CD14-positive monocyte (primary cell): ENCODE data around the gene CELF5. TPM values are rescaled to one million over a fixed set of nuclear protein-coding genes. Genes with fewer than 3 reads are reported as not detected.

Source experiments
- DNase-seq, 3 donors: peaks; one replicate each; pipeline ENCODE4 v3.0.0-alpha.2; 2011 to 2022
- H2AFZ ChIP-seq: 2 replicates; pipeline ENCODE4 v1.6.0; 2012; ENCODE audit warnings: mild to moderate bottlenecking, low read depth, low read length, inconsistent platforms; ENCODE audit not compliant: insufficient read depth, poor library complexity, severe bottlenecking
- H3K27ac ChIP-seq, 2 donors: 1 replicate in 1 of 2; 2 replicates in 1 of 2; pipeline ENCODE4 v1.5.1; 2012 to 2013; ENCODE audit warnings: low read length in 2 of 2, control low read depth in 1 of 2, inconsistent platforms in 1 of 2, low read depth in 1 of 2, mild to moderate bottlenecking in 1 of 2
- H3K27me3 ChIP-seq, 2 donors: one replicate each; pipeline versions ENCODE4 v1.6.0 to v1.6.1; 2011 to 2013; ENCODE audit warnings: low read length in 2 of 2; ENCODE audit not compliant: control insufficient read depth in 2 of 2, insufficient read depth in 2 of 2
- H3K36me3 ChIP-seq, 2 donors: replicated peaks in 1 of 2; 1 replicate in 1 of 2; 2 replicates in 1 of 2; pipeline versions ENCODE4 v1.5.1 to v1.6.1; 2012 to 2013; ENCODE audit warnings: low read length in 2 of 2, control low read depth in 1 of 2, inconsistent platforms in 1 of 2, mild to moderate bottlenecking in 1 of 2; ENCODE audit not compliant: insufficient read depth in 2 of 2, control insufficient read depth in 1 of 2
- H3K4me1 ChIP-seq, 2 donors: 1 replicate in 1 of 2; 2 replicates in 1 of 2; pipeline versions ENCODE4 v1.5.1 to v1.6.1; 2012 to 2013; ENCODE audit warnings: low read length in 2 of 2, control low read depth in 1 of 2, inconsistent platforms in 1 of 2, mild to moderate bottlenecking in 1 of 2, moderate library complexity in 1 of 2; ENCODE audit not compliant: insufficient read depth in 2 of 2, control insufficient read depth in 1 of 2
- H3K4me2 ChIP-seq: replicated peaks from 2 replicates; pipeline ENCODE3; 2012; ENCODE audit warnings: low read length, moderate library complexity, mild to moderate bottlenecking; ENCODE audit not compliant: poor library complexity, severe bottlenecking; ENCODE audit errors: extremely low read depth
- H3K4me3 ChIP-seq, 3 experiments: fragments of 200-600 bp in 1 of 3; sonication (generic) in 1 of 3; replicated peaks in 1 of 3; 1 replicate in 2 of 3; 2 replicates in 1 of 3; pipeline ENCODE4 v1.5.1; 2011 to 2013; ENCODE audit warnings: low read length in 3 of 3, mild to moderate bottlenecking in 3 of 3, control low read depth in 2 of 3, low read depth in 2 of 3, inconsistent platforms in 1 of 3, moderate library complexity in 1 of 3
- H3K79me2 ChIP-seq: 2 replicates; pipeline ENCODE4 v1.6.0; 2012; ENCODE audit warnings: mild to moderate bottlenecking, control low read depth, inconsistent platforms, low read length, moderate library complexity; ENCODE audit not compliant: insufficient read depth
- H3K9ac ChIP-seq: 2 replicates; pipeline ENCODE4 v1.6.0; 2017; ENCODE audit warnings: low read length, mild to moderate bottlenecking; ENCODE audit not compliant: insufficient read depth, poor library complexity, severe bottlenecking
- H3K9me3 ChIP-seq, 2 donors: replicated peaks in 1 of 2; 1 replicate in 1 of 2; 2 replicates in 1 of 2; pipeline versions ENCODE4 v1.5.1 to v1.6.1; 2012 to 2013; ENCODE audit warnings: low read length in 2 of 2, control low read depth in 1 of 2; ENCODE audit not compliant: control insufficient read depth in 1 of 2, insufficient read depth in 1 of 2
- H4K20me1 ChIP-seq: 2 replicates; pipeline ENCODE4 v1.6.0; 2012; ENCODE audit warnings: mild to moderate bottlenecking, low read length, control low read depth, moderate library complexity; ENCODE audit not compliant: insufficient read depth
- H3K27ac Mint-ChIP-seq, 7 donors: one replicate each; pipeline ENCODE4 v1.8.0; 2020; ENCODE audit warnings: mild to moderate bottlenecking in 7 of 7, mixed read lengths in 7 of 7, moderate library complexity in 6 of 7, inconsistent platforms in 2 of 7
- H3K27me3 Mint-ChIP-seq, 3 donors: one replicate each; pipeline ENCODE4 v1.8.0; 2021 to 2022; ENCODE audit warnings: low read depth in 3 of 3, mild to moderate bottlenecking in 3 of 3, mixed read lengths in 3 of 3, moderate library complexity in 3 of 3, inconsistent platforms in 1 of 3
- H3K36me3 Mint-ChIP-seq, 2 donors: one replicate each; pipeline ENCODE4 v1.8.0; 2020; ENCODE audit warnings: mixed read lengths in 2 of 2, inconsistent platforms in 1 of 2, mild to moderate bottlenecking in 1 of 2
- H3K4me1 Mint-ChIP-seq: one replicate; pipeline ENCODE4 v1.8.0; 2020; ENCODE audit warnings: mild to moderate bottlenecking, mixed read lengths
- H3K4me3 Mint-ChIP-seq, 2 donors: one replicate each; pipeline ENCODE4 v1.8.0; 2020; ENCODE audit warnings: mild to moderate bottlenecking in 2 of 2, mixed read lengths in 2 of 2, moderate library complexity in 1 of 2
- H3K9me3 Mint-ChIP-seq, 7 donors: one replicate each; pipeline ENCODE4 v1.8.0; 2020 to 2022; ENCODE audit warnings: mixed read lengths in 7 of 7, mild to moderate bottlenecking in 6 of 7, moderate library complexity in 6 of 7, inconsistent platforms in 2 of 7
- WGBS: methylation state at CpG from one replicate; pipeline ENCODE4 v1.1.5; 2013; ENCODE audit warnings: missing lambda C conversion rate; ENCODE audit not compliant: insufficient coverage; 5-methylcytosine and 5-hydroxymethylcytosine counted together
- intact Hi-C, 2 donors: fragments of 100-400 bp; cut with micrococcal nuclease; formaldehyde crosslinking; loops; one replicate each; pipeline versions ENCODE4 v1.15.0 to v1.15.1; 2023
- polyA plus RNA-seq, 3 donors: library from polyadenylated mRNA; depleted of rRNA in 1 of 3; unstranded in 2 of 3; stranded (reverse) in 1 of 3; fragments of 300-500 nt in 2 of 3; fragments of >200 nt in 1 of 3; fragmentation: Illumina TruSeq in 2 of 3; gene quantifications; 1 replicate in 2 of 3; 2 replicates in 1 of 3; pipeline ENCODE4 v1.2.3, GENCODE V29; 2012 to 2021
- TF ChIP-seq, protein P1 (sequence below): fragments of 200-600 bp; IDR thresholded peaks from one replicate; pipeline ENCODE4 v1.8.0; 2022; ENCODE audit warnings: antibody characterized with exemption, mild to moderate bottlenecking

The CELF5 gene
- polyA plus RNA-seq, 3 donors: not detected

DNA sequence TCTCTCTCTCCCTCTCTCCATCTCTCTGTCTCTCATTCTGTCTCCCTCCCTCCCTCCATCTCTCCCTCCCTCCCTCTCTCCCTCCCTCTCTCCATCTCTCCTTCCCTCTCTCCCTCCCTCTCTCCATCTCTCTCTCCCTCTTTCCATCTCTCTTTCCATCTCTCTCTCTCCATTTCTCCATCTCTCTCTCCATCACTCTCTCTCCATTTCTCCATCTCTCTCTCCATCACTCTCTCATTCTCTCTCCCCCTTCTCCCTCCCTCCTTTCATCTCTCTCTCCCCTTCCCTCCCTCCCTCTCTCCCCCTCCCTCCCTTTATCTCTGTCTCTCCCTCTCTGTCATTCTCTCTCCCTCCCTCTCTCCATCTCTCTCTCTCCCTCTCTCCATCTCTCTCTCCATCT is 86.2 kb downstream of the CELF5 start:
- Histone ChIP-seq H3K4me2 (no peak overlapping the region), H3K9me3 (no peaks in the 10 kb centered on the region), H2AFZ (no peak overlapping the region), H3K9ac (no peak overlapping the region), H3K79me2 (no peaks in the 10 kb centered on the region), H3K36me3 (no peaks in the 10 kb centered on the region), H3K27ac (no peak overlapping the region), H3K27me3 (peaks cover 0 to 3% of the 10 kb centered on the region in 2 donors), H3K4me3 (no peak overlapping the region), H3K4me1 (no peaks in the 10 kb centered on the region), H4K20me1 (no peaks in the 10 kb centered on the region)
- TF ChIP-seq, protein P1, sequence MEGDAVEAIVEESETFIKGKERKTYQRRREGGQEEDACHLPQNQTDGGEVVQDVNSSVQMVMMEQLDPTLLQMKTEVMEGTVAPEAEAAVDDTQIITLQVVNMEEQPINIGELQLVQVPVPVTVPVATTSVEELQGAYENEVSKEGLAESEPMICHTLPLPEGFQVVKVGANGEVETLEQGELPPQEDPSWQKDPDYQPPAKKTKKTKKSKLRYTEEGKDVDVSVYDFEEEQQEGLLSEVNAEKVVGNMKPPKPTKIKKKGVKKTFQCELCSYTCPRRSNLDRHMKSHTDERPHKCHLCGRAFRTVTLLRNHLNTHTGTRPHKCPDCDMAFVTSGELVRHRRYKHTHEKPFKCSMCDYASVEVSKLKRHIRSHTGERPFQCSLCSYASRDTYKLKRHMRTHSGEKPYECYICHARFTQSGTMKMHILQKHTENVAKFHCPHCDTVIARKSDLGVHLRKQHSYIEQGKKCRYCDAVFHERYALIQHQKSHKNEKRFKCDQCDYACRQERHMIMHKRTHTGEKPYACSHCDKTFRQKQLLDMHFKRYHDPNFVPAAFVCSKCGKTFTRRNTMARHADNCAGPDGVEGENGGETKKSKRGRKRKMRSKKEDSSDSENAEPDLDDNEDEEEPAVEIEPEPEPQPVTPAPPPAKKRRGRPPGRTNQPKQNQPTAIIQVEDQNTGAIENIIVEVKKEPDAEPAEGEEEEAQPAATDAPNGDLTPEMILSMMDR: no peak
- Mint-ChIP-seq H3K27ac (no peak overlapping the region), H3K27me3 (peaks cover 11 to 44% (median 15%) of the 10 kb centered on the region in 3 donors), H3K36me3 (no peaks in the 10 kb centered on the region), H3K4me3 (no peak overlapping the region), H3K4me1 (no peaks in the 10 kb centered on the region), H3K9me3 (peaks cover 0 to 9% (median 2%) of the 10 kb centered on the region in 7 donors)
- intact Hi-C loops: no loop called here
- DNase-seq: no peak

DNA sequence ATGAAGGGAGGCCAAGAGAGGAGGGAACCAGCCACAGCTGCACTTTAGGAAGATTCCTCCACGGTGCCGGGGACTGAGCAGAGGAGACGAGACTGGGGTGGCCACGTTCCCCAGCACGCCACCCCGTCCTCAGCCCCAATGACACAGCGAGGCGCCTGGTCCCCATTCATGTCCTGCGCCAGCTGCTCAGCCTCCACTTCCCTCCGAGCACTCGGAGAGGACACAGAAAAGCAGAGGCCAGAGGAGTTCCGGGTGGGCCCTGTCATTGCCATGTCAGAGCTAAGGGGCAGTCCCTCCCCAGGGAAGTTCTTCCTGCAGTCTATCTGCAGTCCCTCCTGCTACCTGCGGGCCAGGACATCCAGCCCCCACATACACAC is 88.7 kb downstream of the CELF5 start:
- Histone ChIP-seq H3K4me1 (no peaks in the 10 kb centered on the region), H3K27me3 (peaks cover 0 to 3% of the 10 kb centered on the region in 2 donors)

More for the DNA sequence above, 88.7 kb downstream of the CELF5 start:
- Histone ChIP-seq H3K9ac (no peak overlapping the region), H3K36me3 (no peaks in the 10 kb centered on the region), H3K4me3 (no peak overlapping the region), H3K4me2 (no peak overlapping the region), H4K20me1 (no peaks in the 10 kb centered on the region), H3K9me3 (no peaks in the 10 kb centered on the region), H3K27ac (no peak overlapping the region), H3K79me2 (no peaks in the 10 kb centered on the region), H2AFZ (no peak overlapping the region)
- DNase-seq: no peak
- Mint-ChIP-seq H3K4me3 (no peak overlapping the region), H3K9me3 (peaks cover 0 to 2% (median 0%) of the 10 kb centered on the region in 7 donors), H3K36me3 (no peaks in the 10 kb centered on the region), H3K27ac (no peak overlapping the region), H3K4me1 (no peaks in the 10 kb centered on the region), H3K27me3 (peaks cover 9 to 42% (median 17%) of the 10 kb centered on the region in 3 donors)
- intact Hi-C loops: no loop called here
- TF ChIP-seq, protein P1: no peak
- 86% methylated on average over 12 of the region's 13 CpGs for WGBS
